GM13977 (cell line): ENCODE results near the gene TBC1D22A.

Experiments
- DNase-seq: peaks from one replicate; pipeline ENCODE4 v3.0.0; 2012; ENCODE audit warnings: low spot score
- CTCF ChIP-seq: IDR thresholded peaks from 2 replicates; pipeline ENCODE4 v1.5.1; 2012; ENCODE audit warnings: mild to moderate bottlenecking, control low read depth; ENCODE audit not compliant: insufficient read depth; ENCODE audit errors: extremely low read depth, missing control alignments
- in situ Hi-C: fragments of 300-500 bp; cut with MboI; formaldehyde crosslinking; loops from one replicate; pipeline ENCODE4 v1.12.0; 2022; ENCODE audit warnings: low sequenced_read_pairs, low pct_unique_long_range_greater_than_20kb, mixed read lengths, inconsistent platforms; ENCODE audit not compliant: unreplicated experiment

The TBC1D22A gene

DNA sequence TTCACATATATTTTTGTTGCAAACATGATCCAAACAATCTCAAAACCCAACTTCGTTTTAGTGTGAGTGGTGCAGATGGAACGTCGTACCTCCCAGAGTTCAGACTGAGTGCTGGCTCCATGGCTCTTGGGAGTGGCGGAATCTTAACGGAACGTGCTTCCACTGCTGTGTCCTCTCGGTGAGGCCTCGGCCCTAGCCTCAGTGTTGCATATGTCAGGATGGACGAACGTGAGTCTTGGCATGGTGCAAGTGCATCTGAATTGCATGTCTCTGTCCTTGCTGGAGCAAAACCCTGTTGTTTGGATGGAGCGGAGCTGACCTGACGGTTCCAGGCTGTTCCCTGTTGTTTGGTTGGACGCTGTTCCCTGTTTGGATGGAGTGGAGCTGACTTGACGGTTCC is 306.8 kb downstream of the TBC1D22A start:
- in situ Hi-C loops = no loop called here
- TF ChIP-seq CTCF = no peak

GRCh38 chr22:47071078-47071806 is 308.8 kb downstream of the TBC1D22A start:
- no peak for TF ChIP-seq CTCF
- in situ Hi-C loops = no loop called here
- no peak for DNase-seq

More for the DNA sequence above, 306.8 kb downstream of the TBC1D22A start:
- DNase-seq = no peak

- in situ Hi-C loops = no loop called here
- DNase-seq = no peak
- no peak for TF ChIP-seq CTCF
Measured at GRCh38 chr22:47071807-47072641, 309.6 kb downstream of the TBC1D22A start.

- DNase-seq = no peak
- in situ Hi-C loops = no loop called here
- no peak for TF ChIP-seq CTCF
Measured at GRCh38 chr22:47072642-47072967, 310.2 kb downstream of the TBC1D22A start.

DNA sequence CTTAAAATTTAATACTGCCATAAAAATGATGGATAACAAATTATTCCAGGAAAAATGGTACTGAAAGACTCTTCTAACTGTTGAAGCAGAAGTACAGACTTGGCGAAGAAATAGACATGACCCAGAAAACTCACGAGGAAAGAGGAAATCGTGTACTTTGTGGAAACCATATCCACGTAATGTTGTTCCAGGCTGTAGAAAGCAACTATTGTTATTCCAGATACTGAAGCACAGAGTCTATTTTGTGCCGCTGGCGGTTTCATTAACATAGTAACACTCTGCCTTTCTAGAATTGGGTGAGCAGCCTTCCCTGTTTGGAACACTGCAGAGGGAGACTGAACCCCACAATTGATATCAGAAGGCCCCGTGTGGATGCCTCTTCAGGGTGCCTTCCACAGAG is 310.6 kb downstream of the TBC1D22A start:
- DNase-seq = no peak
- in situ Hi-C loops = no loop called here
- TF ChIP-seq CTCF = no peak

- no peak for TF ChIP-seq CTCF
- in situ Hi-C loops = no loop called here
- no peak for DNase-seq
Measured at GRCh38 chr22:47074105-47074504, 311.7 kb downstream of the TBC1D22A start.
